Measurements from ENCODE around the gene ANKRD34A. TPM values are rescaled to one million over a fixed set of nuclear protein-coding genes. Genes with fewer than 3 reads are reported as not detected.
A peak's percentile ranks its signal among the peaks of the same experiment; 100 is the strongest.

The ANKRD34A gene
- total RNA-seq (2014; rRNA removed) (0.29 and 2.8 TPM in 2 replicates), Bru-seq, nascent RNA (percentile 51 among the genes with signal in this experiment), BruChase-seq, experiment 1, labeled RNA remaining after a 6-hour chase (percentile 62 among the genes with signal in this experiment), BruChase-seq, experiment 2, labeled RNA remaining after a 2-hour chase (percentile 54 among the genes with signal in this experiment)
- long read RNA-seq, partial matches to known transcripts, result 1 of 4 reads
- long read RNA-seq, other reads (novel, unspliced or antisense), result 3 of 4 reads

DNA sequence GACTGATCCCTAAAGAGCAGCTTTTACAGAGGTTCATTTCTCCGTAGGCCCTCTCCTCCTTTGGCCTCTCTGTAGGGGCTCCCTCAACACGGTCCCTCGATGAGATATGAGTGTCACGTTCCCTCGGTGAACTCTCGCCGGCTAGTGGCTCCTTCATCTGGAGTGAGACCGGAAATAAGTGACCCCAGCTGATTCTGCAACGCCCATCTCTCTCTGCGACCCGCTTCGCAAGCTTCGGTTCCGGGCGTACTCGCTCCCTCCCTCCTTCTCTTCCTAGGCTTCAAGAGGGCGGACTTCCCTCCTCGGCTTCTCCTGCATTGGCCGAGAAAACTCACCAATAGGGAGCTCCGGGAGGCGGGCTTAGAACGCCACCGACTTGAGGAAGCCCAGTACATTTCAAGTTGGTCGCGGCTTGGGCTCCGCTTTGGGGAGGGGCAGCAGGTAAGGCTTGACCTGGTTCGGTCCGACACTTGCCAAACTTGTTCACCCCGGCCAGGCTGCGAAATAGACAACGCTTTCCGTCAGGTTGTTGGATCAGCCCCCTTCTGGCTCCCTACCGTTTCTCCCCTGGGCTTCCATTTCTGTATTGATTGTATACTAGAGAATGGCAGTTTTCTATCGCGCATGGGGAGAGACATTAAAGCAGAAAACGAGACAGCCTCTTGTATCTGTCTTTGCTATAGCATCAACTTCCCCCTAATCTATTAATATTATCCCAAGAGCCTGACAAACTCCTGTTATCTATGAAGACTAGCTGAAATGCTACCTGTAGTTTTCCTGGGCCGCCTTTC lies at the start of gene ANKRD34A, which contains the start of gene POLR3GL:
ANKRD34A (minus strand) TSS at position 248 of the 791 bp plus-strand sequence. CDS start 2,816 bp downstream, outside the sequence.
POLR3GL (plus strand) TSS at position 363 of the 791 bp plus-strand sequence. CDS start 10,176 bp downstream, outside the sequence.
- ChIA-PET CTCF (interaction anchor here (0.6 to 1.5 kb wide), 5 partner anchors 11 to 156 kb away, joined by 3 to 6 read pairs (median 4); partner anchors contain the start of gene PIAS3), POLR2A (ENCODE audit: unreplicated experiment) (interaction anchor here (0.5 to 1.2 kb wide), 6 partner anchors 16 to 1720 kb away, joined by 3 to 9 read pairs (median 3); partner anchors contain the start of gene RBM8A)
- Histone ChIP-seq H3K4me2 (ENCODE audit: low read length) (peak within 1 kb of the TSS; percentile 91), H2AFZ (ENCODE audit: low read length) (peak within 1 kb of the TSS; percentile 87), H4K20me1 (ENCODE audit: low read length) (no peaks in the 10 kb centered on the region), H3K27me3 (ENCODE audit: low read length) (no peaks in the 10 kb centered on the region), H3K36me3 (ENCODE audit: low read depth, low read length) (no peaks in the 10 kb centered on the region), H3K4me3 (ENCODE audit: low read length) (peak within 1 kb of the TSS; percentile 76), H3K4me1 (ENCODE audit: insufficient read depth, low read length) (peaks cover 35% of the 10 kb centered on the region), H3K79me2 (ENCODE audit: low read length) (no peaks in the 10 kb centered on the region), H3K27ac (ENCODE audit: low read length) (peak within 1 kb of the TSS; percentile 3; the same call in 1 of the 2 replicates), H3K9ac (ENCODE audit: low read length) (peak within 1 kb of the TSS; percentile 56), H3K9me2 (replicated peaks; ENCODE audit: low read length) (no peaks in the 10 kb centered on the region), H3K9me3 (ENCODE audit: low read length) (no peaks in the 10 kb centered on the region), H3F3A (ENCODE audit: low read length, unreplicated experiment) (no peaks in the 10 kb centered on the region)
- TF ChIP-seq CTCF (conservative IDR thresholded peaks at IDR 0.05; ENCODE audit: low read depth, low read length) (no peak), EZH2phosphoT487 (IDR thresholded peaks at IDR 0.05; ENCODE audit: borderline replicate concordance, low read length) (no peak), EZH2 (IDR thresholded peaks at IDR 0.05; ENCODE audit: low read length, unreplicated experiment) (no peak)
- DNase-seq, result peak; percentile 99
- intact Hi-C loops (cut with micrococcal nuclease), result loop anchor here (1.0 kb wide), 4 partner anchors 15 to 105 kb away; partner anchors contain the start of gene PIAS3
- TSS peak; percentile 85 for BruUV-seq (replicated peaks)
- peak; percentile 84 for ATAC-seq

- no peaks in the 10 kb centered on the region for H3K9me3 ChIP-seq (ENCODE audit: low read length)
- POLR2A ChIA-PET (ENCODE audit: unreplicated experiment), result no interaction called here
- H3K79me2 ChIP-seq (ENCODE audit: low read length), result no peaks in the 10 kb centered on the region
- no peaks in the 10 kb centered on the region for H3F3A ChIP-seq (ENCODE audit: low read length, unreplicated experiment)
- no peaks in the 10 kb centered on the region for H3K9me2 ChIP-seq (replicated peaks; ENCODE audit: low read length)
- no TSS peak for BruUV-seq (replicated peaks)
- no peak overlapping the region for H3K4me3 ChIP-seq (ENCODE audit: low read length)
- 0 out of 2 replicates have a peak, but pooled peaks cover 3% of the 10 kb centered on the region for H3K27me3 ChIP-seq (ENCODE audit: low read length)
- no peaks in the 10 kb centered on the region for H4K20me1 ChIP-seq (ENCODE audit: low read length)
- 0 out of 2 replicates have a peak overlapping the region, but pooled peaks have one; percentile 42 for H2AFZ ChIP-seq (ENCODE audit: low read length)
- DNase-seq, result no peak
- intact Hi-C loops (cut with micrococcal nuclease), result loop anchor here (1.0 to 10.0 kb wide), 6 partner anchors 36 to 289 kb away; partner anchors contain the start of genes ANKRD34A, NUDT17, POLR3GL and RBM8A
- H3K27ac ChIP-seq (ENCODE audit: low read length), result no peak overlapping the region
- ATAC-seq, result no peak
- CTCF ChIA-PET, result no interaction called here
- H3K4me1 ChIP-seq (ENCODE audit: insufficient read depth, low read length), result peaks cover 4% of the 10 kb centered on the region; the same call in 1 of the 2 replicates
- peak overlapping the region; percentile 64 for H3K4me2 ChIP-seq (ENCODE audit: low read length)
- no peaks in the 10 kb centered on the region for H3K36me3 ChIP-seq (ENCODE audit: low read depth, low read length)
- no peak overlapping the region for H3K9ac ChIP-seq (ENCODE audit: low read length)
- TF ChIP-seq CTCF (conservative IDR thresholded peaks at IDR 0.05; ENCODE audit: low read depth, low read length), result no peak
- TF ChIP-seq EZH2phosphoT487 (IDR thresholded peaks at IDR 0.05; ENCODE audit: borderline replicate concordance, low read length), result no peak
- TF ChIP-seq EZH2 (IDR thresholded peaks at IDR 0.05; ENCODE audit: low read length, unreplicated experiment), result no peak
These were observed 49.2 kb upstream of the ANKRD34A start for GRCh38 chr1:146013559-146013922.
